Hematopoietic multipotent progenitor cell treated with erythropoietin and hydrocortisone succinate and interleukin-3 and kit ligand, for 6 days (in vitro differentiated cells): ENCODE results near the gene SFXN5.

Experiments
- DNase-seq: peaks from one replicate; pipeline ENCODE4 v3.0.0-alpha.2; 2015

SFXN5 gene

GRCh38 chr2:72991439-72991725 lies 80.1 kb downstream of the SFXN5 start:
- DNase-seq, result no peak

GRCh38 chr2:72990695-72991438 lies 80.6 kb downstream of the SFXN5 start:
- no peak for DNase-seq

- no peak for DNase-seq
Observed at GRCh38 chr2:72989770-72990556, 81.5 kb downstream of the SFXN5 start.

GRCh38 chr2:72988726-72989273 lies 82.7 kb downstream of the SFXN5 start:
- no peak for DNase-seq

GRCh38 chr2:72988041-72988440 lies 83.5 kb downstream of the SFXN5 start:
- DNase-seq, result no peak

- no peak for DNase-seq
Observed at GRCh38 chr2:72985891-72986683, 85.4 kb downstream of the SFXN5 start.

- DNase-seq, result no peak
Observed at GRCh38 chr2:72985136-72985535, 86.4 kb downstream of the SFXN5 start.

- DNase-seq, result no peak
Observed at GRCh38 chr2:72984172-72984671, 87.3 kb downstream of the SFXN5 start.

- no peak for DNase-seq
Observed at GRCh38 chr2:72983500-72984161, 87.9 kb downstream of the SFXN5 start.

GRCh38 chr2:72982781-72983499 lies 88.6 kb downstream of the SFXN5 start:
- no peak for DNase-seq

GRCh38 chr2:72982219-72982618 lies 89.3 kb downstream of the SFXN5 start:
- DNase-seq, result no peak

GRCh38 chr2:72981536-72981935 lies 90.0 kb downstream of the SFXN5 start:
- DNase-seq, result peak; percentile 7

- no peak for DNase-seq
Observed at GRCh38 chr2:72980535-72981217, 90.8 kb downstream of the SFXN5 start.

GRCh38 chr2:72979896-72980295 lies 91.6 kb downstream of the SFXN5 start:
- peak; percentile 49 for DNase-seq

- no peak for DNase-seq
Observed at GRCh38 chr2:72975017-72975416, 96.5 kb downstream of the SFXN5 start.

GRCh38 chr2:72974436-72974754 lies 97.1 kb downstream of the SFXN5 start:
- DNase-seq, result no peak

GRCh38 chr2:72973566-72974435 lies 97.7 kb downstream of the SFXN5 start:
- DNase-seq, result peak; percentile 83

GRCh38 chr2:72973137-72973535 lies 98.4 kb downstream of the SFXN5 start:
- no peak for DNase-seq

- DNase-seq, result no peak
Observed at GRCh38 chr2:72972352-72973136, 99.0 kb downstream of the SFXN5 start.

- no peak for DNase-seq
Observed at GRCh38 chr2:72971036-72971435, 100.5 kb downstream of the SFXN5 start.
